Fibroblast of the aortic adventitia (primary cell): Measurements from ENCODE around the gene HBS1L. TPM values are rescaled to one million over a fixed set of nuclear protein-coding genes. Genes with fewer than 3 reads are reported as not detected.

Experiments
- DNase-seq: peaks from one replicate; pipeline ENCODE4 v3.0.0-alpha.2; 2010; ENCODE audit warnings: low read depth
- H3K4me3 ChIP-seq: 2 replicates; pipeline ENCODE4 v1.5.1; 2011; ENCODE audit warnings: low read depth, mild to moderate bottlenecking, control low read depth, low read length, moderate library complexity
- total RNA-seq: library from RNA; depleted of rRNA; stranded (reverse); fragments of >200 nt; gene quantifications from 2 replicates; pipeline ENCODE4 v1.2.3, GENCODE V29; 2012; ENCODE audit warnings: low replicate concordance
- TF ChIP-seq, protein P1 (sequence below): IDR thresholded peaks from 2 replicates; pipeline ENCODE4 v1.5.1; 2011; ENCODE audit warnings: mild to moderate bottlenecking, low read length, control low read depth, inconsistent platforms; ENCODE audit not compliant: insufficient read depth

Gene HBS1L
- total RNA-seq, 1 donor, result 141 TPM

GRCh38 chr6:134943522-134944111 lies 111.0 kb downstream of the HBS1L start:
- TF ChIP-seq, protein P1, sequence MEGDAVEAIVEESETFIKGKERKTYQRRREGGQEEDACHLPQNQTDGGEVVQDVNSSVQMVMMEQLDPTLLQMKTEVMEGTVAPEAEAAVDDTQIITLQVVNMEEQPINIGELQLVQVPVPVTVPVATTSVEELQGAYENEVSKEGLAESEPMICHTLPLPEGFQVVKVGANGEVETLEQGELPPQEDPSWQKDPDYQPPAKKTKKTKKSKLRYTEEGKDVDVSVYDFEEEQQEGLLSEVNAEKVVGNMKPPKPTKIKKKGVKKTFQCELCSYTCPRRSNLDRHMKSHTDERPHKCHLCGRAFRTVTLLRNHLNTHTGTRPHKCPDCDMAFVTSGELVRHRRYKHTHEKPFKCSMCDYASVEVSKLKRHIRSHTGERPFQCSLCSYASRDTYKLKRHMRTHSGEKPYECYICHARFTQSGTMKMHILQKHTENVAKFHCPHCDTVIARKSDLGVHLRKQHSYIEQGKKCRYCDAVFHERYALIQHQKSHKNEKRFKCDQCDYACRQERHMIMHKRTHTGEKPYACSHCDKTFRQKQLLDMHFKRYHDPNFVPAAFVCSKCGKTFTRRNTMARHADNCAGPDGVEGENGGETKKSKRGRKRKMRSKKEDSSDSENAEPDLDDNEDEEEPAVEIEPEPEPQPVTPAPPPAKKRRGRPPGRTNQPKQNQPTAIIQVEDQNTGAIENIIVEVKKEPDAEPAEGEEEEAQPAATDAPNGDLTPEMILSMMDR, result no peak
- H3K4me3 ChIP-seq, result no peak overlapping the region
- no peak for DNase-seq

- no peak for DNase-seq
- TF ChIP-seq, protein P1, result no peak
- no peak overlapping the region for H3K4me3 ChIP-seq
Observed at GRCh38 chr6:134938896-134939295, 115.7 kb downstream of the HBS1L start.

- DNase-seq, result no peak
- H3K4me3 ChIP-seq, result no peak overlapping the region
- TF ChIP-seq, protein P1, result no peak
Observed at GRCh38 chr6:134937426-134937825, 117.2 kb downstream of the HBS1L start.

DNA sequence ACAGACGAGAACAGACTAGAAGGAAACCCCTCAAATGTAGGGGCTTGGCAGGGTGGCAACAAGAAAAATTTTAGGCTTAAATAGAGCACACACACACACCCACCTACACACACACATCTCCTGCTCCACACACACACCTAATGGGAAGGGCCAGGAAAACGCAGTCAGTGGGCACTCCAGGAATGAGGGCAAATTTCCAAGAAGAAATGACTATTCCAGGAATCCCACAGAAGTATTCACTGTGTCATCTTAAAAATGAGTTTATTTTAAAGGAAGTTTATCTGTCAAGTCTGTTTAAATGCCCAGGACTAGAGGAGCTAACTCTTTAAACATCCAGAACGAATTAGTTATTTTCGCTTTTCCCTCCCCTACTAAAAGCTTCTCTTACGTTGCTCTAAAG lies 117.7 kb downstream of the HBS1L start:
- H3K4me3 ChIP-seq, result no peak overlapping the region
- peak; percentile 79 for DNase-seq
- TF ChIP-seq, protein P1, result no peak

DNA sequence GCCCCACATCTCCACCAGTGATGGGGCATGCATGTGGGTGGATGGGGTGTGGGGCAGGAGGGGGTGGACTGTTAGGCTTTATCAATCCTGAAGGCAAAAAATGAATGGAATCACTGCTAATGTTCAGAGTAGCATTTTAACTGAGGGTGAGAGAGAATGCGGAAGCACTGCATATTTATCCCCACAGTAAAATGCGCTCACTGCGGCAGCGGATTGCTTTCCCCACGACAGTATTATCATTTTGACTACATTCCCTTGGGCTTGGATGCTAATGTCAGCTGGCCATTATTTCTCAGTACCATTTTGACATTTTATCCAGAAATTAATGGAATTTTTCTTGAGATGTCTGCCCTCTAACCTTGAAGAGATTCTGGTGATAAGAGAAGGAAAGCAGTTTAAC lies 118.1 kb downstream of the HBS1L start:
- TF ChIP-seq, protein P1, result no peak

GRCh38 chr6:134934793-134935485 lies 119.7 kb downstream of the HBS1L start:
- DNase-seq, result no peak
- TF ChIP-seq, protein P1, result no peak
- no peak overlapping the region for H3K4me3 ChIP-seq

More for the DNA sequence above, 118.1 kb downstream of the HBS1L start:
- no peak overlapping the region for H3K4me3 ChIP-seq
- no peak for DNase-seq
